T-helper 1 cell treated with Interleukin-12 subunit alpha and Interleukin-12 subunit beta and Interleukin-4 antibody, amounts not matched to agents 30 μg/mL and 1 μg/mL, for 36 hours (primary cell): ENCODE results near the gene COL4A1.
"Not testable (repeated sequence)": the region's sequence is repeated elsewhere in the genome, so short reads cannot be mapped to it uniquely, and the experiment has no call there.

Experiments
- H3K27ac Mint-ChIP-seq: one replicate; pipeline ENCODE4 v1.8.0; 2021; ENCODE audit warnings: mild to moderate bottlenecking, mixed read lengths
- H3K27me3 Mint-ChIP-seq: one replicate; pipeline ENCODE4 v1.8.0; 2021; ENCODE audit warnings: low read depth, mixed read lengths
- H3K36me3 Mint-ChIP-seq: one replicate; pipeline ENCODE4 v1.8.0; 2021; ENCODE audit warnings: low read depth, mixed read lengths
- H3K4me1 Mint-ChIP-seq: one replicate; pipeline ENCODE4 v1.8.0; 2021; ENCODE audit warnings: low read depth, mixed read lengths
- H3K4me3 Mint-ChIP-seq: one replicate; pipeline ENCODE4 v1.8.0; 2021; ENCODE audit warnings: mild to moderate bottlenecking, moderate library complexity, mixed read lengths
- H3K9me3 Mint-ChIP-seq: one replicate; pipeline ENCODE4 v1.8.0; 2021; ENCODE audit warnings: mixed read lengths

The COL4A1 gene

GRCh38 chr13:110322828-110323171 is 15.8 kb upstream of the COL4A1 start:
- H3K27me3 Mint-ChIP-seq = peaks cover 46% of the 10 kb centered on the region
- peaks cover 13% of the 10 kb centered on the region for H3K4me1 Mint-ChIP-seq
- no peaks in the 10 kb centered on the region for H3K9me3 Mint-ChIP-seq
- H3K36me3 Mint-ChIP-seq = no peaks in the 10 kb centered on the region
- no peak overlapping the region for H3K4me3 Mint-ChIP-seq
- no peak overlapping the region for H3K27ac Mint-ChIP-seq

DNA sequence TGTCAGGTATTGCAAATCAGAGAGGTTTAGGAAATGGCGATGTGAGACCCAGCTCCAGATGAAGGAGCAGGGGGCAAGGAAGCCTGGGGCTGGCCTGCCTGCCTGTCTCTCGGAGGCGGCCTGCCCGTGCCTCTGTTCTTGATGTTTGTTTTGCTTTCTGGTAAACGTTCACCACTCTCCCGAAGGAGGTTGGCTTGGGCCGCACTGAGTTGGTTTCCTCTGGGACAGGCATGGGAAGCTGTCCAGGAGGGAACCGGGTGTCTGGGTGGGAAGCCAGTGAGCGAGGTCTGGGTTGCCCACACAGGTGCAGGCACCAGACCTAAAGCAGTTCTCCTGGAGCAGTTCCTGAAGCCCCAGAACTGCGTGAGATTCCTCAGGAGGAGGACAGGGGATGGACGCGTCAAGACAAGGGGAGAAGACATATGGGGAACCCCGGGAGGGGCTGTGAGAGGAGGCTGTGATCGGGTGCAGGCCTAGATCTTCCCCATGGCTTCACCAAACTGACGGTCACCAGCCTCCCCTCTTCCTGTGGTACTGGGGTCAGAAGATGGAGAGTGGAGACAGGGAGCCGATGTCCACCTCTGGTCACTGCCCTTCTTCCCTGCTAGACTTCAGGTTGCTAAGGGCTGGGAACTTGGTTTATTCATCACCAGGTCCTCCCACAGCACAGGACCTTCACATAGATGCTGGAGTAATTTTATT is 15.3 kb upstream of the COL4A1 start:
- H3K27me3 Mint-ChIP-seq = peaks cover 44% of the 10 kb centered on the region

GRCh38 chr13:110321573-110321972 is 14.6 kb upstream of the COL4A1 start:
- H3K9me3 Mint-ChIP-seq, H3K36me3 Mint-ChIP-seq, H3K4me3 Mint-ChIP-seq, H3K27ac Mint-ChIP-seq: not testable (repeated sequence)
- Mint-ChIP-seq H3K4me1 (peaks cover 13% of the 10 kb centered on the region), H3K27me3 (peaks cover 37% of the 10 kb centered on the region)

More for the DNA sequence above, 15.3 kb upstream of the COL4A1 start:
- Mint-ChIP-seq H3K4me1 (peaks cover 13% of the 10 kb centered on the region), H3K27ac (no peak overlapping the region), H3K36me3 (no peaks in the 10 kb centered on the region), H3K4me3 (no peak overlapping the region), H3K9me3 (no peaks in the 10 kb centered on the region)

DNA sequence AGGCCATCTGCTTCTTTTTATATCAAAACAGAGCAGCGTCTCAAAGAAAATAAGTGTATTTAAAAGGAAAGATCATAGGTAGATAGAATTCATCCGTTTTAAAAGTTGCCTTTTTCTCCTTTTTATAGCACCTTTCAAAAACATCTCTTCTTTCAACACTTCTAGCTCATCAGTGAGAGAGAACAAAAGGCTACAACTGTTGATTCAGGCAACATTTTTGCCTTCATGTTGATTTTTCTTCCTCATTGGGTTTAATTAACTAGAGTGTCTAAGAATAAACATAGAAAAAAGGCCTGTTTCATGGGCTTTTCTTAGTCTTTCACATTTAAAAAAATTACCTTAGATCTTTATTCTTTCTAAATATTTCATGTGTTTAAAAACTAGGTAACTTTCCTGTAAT is 13.7 kb upstream of the COL4A1 start:
- Mint-ChIP-seq H3K4me1 (peaks cover 13% of the 10 kb centered on the region), H3K9me3 (no peaks in the 10 kb centered on the region), H3K36me3 (no peaks in the 10 kb centered on the region), H3K27ac (no peak overlapping the region), H3K27me3 (peaks cover 34% of the 10 kb centered on the region), H3K4me3 (no peak overlapping the region)

DNA sequence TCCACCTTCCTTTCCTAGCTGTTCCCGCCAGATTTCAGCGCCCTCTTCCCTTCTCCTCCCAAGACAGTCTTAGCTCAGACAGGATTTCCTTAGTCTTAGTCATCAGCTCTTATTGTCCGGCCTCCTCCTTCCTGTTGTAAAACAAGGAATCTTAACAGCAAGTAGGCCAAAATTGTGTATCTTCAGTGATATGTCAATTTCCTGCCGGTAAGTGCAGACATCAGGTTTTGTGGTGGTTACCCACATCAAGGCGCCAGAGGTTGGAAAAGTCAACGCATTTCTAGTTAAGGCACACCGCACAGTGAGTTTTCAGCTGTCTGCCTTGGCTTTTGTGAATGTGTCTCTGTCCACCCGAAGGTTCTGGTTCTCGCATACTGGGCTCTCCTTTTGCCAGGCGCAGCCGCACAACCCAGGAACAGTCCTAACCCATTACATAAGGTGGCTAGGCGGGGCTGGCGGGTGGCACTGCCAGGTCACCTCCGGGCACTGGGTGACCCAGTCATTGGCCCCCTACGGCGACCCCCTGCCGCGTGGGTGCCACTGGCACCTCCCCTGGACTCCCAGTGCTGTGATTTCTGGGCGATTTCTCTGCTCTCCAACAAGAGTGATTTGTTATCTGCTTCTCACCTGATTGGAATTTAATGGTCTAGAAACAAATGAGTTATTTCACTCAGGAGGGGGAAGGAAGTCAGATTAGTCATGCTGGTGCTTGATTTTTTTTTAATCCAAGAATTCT is 13.0 kb upstream of the COL4A1 start:
- Mint-ChIP-seq H3K27ac (no peak overlapping the region), H3K27me3 (peaks cover 36% of the 10 kb centered on the region), H3K36me3 (no peaks in the 10 kb centered on the region), H3K9me3 (no peaks in the 10 kb centered on the region), H3K4me1 (peaks cover 13% of the 10 kb centered on the region), H3K4me3 (no peak overlapping the region)

GRCh38 chr13:110319397-110319773 is 12.4 kb upstream of the COL4A1 start:
- Mint-ChIP-seq H3K4me3 (no peak overlapping the region), H3K27me3 (peaks cover 32% of the 10 kb centered on the region), H3K4me1 (peaks cover 13% of the 10 kb centered on the region), H3K36me3 (no peaks in the 10 kb centered on the region), H3K9me3 (no peaks in the 10 kb centered on the region), H3K27ac (no peak overlapping the region)

- Mint-ChIP-seq H3K36me3 (no peaks in the 10 kb centered on the region), H3K27me3 (peaks cover 32% of the 10 kb centered on the region), H3K27ac (no peak overlapping the region), H3K4me1 (peaks cover 13% of the 10 kb centered on the region), H3K4me3 (no peak overlapping the region), H3K9me3 (no peaks in the 10 kb centered on the region)
Observed at GRCh38 chr13:110318920-110319319, 12.0 kb upstream of the COL4A1 start.

- H3K4me1 Mint-ChIP-seq = peaks cover 13% of the 10 kb centered on the region
- no peak overlapping the region for H3K27ac Mint-ChIP-seq
- H3K36me3 Mint-ChIP-seq = no peaks in the 10 kb centered on the region
- no peaks in the 10 kb centered on the region for H3K9me3 Mint-ChIP-seq
- peaks cover 32% of the 10 kb centered on the region for H3K27me3 Mint-ChIP-seq
- no peak overlapping the region for H3K4me3 Mint-ChIP-seq
Observed at GRCh38 chr13:110317496-110318195, 10.7 kb upstream of the COL4A1 start.

- no peaks in the 10 kb centered on the region for H3K36me3 Mint-ChIP-seq
- peaks cover 35% of the 10 kb centered on the region for H3K27me3 Mint-ChIP-seq
Observed at GRCh38 chr13:110317093-110317492, 10.1 kb upstream of the COL4A1 start.

GRCh38 chr13:110316196-110316595 is 9.2 kb upstream of the COL4A1 start:
- peaks cover 13% of the 10 kb centered on the region for H3K4me1 Mint-ChIP-seq
- peaks cover 39% of the 10 kb centered on the region for H3K27me3 Mint-ChIP-seq
- H3K27ac Mint-ChIP-seq = no peak overlapping the region
- no peaks in the 10 kb centered on the region for H3K9me3 Mint-ChIP-seq
- H3K4me3 Mint-ChIP-seq = no peak overlapping the region
- no peaks in the 10 kb centered on the region for H3K36me3 Mint-ChIP-seq

More at GRCh38 chr13:110317093-110317492, 10.1 kb upstream of the COL4A1 start:
- Mint-ChIP-seq H3K4me3 (no peak overlapping the region), H3K9me3 (no peaks in the 10 kb centered on the region), H3K27ac (no peak overlapping the region), H3K4me1 (peaks cover 13% of the 10 kb centered on the region)

DNA sequence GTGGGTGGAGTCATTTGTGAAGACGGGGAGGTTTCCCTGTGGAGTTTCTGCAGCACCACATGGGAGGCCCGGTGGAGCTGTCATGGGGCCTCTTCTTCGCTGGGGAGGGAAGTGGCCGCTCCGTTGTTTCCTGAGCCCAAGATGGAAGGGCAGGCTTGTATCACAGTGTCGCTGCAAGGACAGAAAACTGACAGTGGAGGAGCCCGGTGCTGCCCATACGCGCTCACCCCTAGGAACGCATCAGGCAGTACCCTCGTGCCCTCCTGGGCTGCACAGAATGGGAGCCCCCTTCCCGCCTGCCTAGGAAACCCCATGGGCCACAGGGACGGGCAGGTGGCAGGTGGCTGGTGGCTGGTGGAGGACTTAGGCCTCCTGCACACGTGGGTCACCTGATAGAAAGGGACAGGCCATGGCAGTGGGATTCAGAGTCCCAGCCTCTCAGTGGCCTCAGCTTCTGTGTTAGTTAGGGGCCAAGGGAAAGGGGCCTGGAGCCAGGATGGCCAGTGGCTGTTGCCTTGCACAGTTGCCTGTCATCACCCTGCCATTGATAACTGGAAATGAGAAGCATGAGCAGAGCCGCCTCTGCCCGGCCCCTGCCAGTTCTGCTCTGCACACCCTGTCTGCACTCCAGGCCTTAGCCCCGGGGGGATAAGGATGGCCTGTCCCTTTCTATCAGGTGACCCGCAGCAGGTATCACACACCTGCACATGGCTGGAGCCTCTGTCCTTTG is 7.7 kb upstream of the COL4A1 start:
- peaks cover 50% of the 10 kb centered on the region for H3K27me3 Mint-ChIP-seq
- H3K4me1 Mint-ChIP-seq = peaks cover 5% of the 10 kb centered on the region
- no peak overlapping the region for H3K4me3 Mint-ChIP-seq
- no peaks in the 10 kb centered on the region for H3K9me3 Mint-ChIP-seq
- no peaks in the 10 kb centered on the region for H3K36me3 Mint-ChIP-seq
- H3K27ac Mint-ChIP-seq = no peak overlapping the region

DNA sequence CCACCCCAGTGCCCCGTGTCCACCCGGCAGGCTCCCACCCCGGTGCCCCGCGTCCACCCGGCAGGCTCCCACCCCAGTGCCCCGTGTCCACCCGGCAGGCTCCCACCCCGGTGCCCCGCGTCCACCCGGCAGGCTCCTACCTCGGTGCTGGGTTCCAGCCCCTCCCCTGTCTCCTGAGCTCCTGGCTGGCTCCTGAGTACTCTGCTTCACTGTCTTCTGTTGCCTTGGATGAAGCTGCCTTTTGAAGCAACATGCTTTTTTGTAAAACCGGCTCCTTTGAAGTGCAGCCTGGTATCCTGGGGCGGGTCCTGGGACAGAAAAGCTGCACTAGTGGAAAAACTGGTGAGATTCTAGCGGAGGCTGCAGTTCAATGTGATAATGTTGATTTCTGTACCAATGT is 6.8 kb upstream of the COL4A1 start:
- H3K4me3 Mint-ChIP-seq, H3K4me1 Mint-ChIP-seq, H3K9me3 Mint-ChIP-seq, H3K27ac Mint-ChIP-seq, H3K36me3 Mint-ChIP-seq: not testable (repeated sequence)
- H3K27me3 Mint-ChIP-seq = peaks cover 54% of the 10 kb centered on the region

DNA sequence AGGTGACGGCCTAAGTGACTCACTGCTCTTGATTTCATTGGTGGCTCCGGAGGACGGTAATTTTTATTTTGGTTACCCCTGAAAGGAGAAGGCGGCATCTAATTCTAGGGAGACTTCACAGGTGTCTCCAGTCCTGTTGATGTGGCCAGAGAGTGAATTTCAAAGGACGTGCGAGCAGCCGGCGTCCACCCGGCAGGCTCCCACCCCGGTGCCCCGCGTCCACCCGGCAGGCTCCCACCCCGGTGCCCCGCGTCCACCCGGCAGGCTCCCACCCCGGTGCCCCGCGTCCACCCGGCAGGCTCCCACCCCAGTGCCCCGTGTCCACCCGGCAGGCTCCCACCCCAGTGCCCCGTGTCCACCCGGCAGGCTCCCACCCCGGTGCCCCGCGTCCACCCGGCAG is 6.3 kb upstream of the COL4A1 start:
- H3K9me3 Mint-ChIP-seq, H3K27ac Mint-ChIP-seq, H3K4me1 Mint-ChIP-seq, H3K4me3 Mint-ChIP-seq, H3K36me3 Mint-ChIP-seq: not testable (repeated sequence)
- H3K27me3 Mint-ChIP-seq = peaks cover 59% of the 10 kb centered on the region

DNA sequence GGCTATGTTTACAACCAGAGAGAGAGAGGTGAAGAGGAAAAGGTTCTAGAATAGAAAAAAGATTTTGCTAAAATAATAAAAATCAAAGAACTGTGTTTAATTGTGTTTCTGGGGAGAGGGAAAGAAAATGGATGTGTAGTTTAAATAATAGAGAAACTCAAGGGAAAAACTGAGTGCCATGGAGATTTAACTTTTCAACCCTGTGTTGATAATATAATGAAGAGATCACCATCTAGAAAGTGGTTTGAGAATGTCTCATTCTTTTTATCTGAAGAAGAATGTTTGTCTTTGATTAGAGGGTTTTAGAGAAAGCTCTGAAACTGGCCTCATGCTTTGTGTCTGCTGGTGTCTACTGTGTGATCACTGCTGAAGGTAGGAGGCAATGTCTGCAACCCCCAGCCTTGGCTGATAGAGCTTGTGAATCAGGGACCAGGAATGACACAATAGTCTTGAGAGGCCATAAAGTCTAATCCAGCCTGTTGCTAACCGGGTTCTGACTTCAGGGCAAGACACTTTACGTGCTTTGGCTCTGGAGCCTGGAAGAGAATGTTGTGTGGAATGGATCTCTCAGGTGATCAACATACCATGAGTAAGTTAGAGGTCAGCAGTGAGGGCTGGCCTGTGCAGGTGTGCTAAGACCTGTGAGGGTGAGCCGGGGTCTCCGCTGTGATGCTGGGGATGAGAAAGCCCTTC is 5.5 kb upstream of the COL4A1 start:
- Mint-ChIP-seq H3K27me3 (peaks cover 65% of the 10 kb centered on the region), H3K27ac (no peak overlapping the region), H3K9me3 (no peaks in the 10 kb centered on the region), H3K4me3 (no peak overlapping the region), H3K36me3 (no peaks in the 10 kb centered on the region), H3K4me1 (peaks cover 6% of the 10 kb centered on the region)
